H9 (cell line): ENCODE results near the gene CYP2C18. TPM values are rescaled to one million over a fixed set of nuclear protein-coding genes. Genes with fewer than 3 reads are reported as not detected.

Source experiments
- DNase-seq: peaks from one replicate; pipeline ENCODE4 v3.0.0-alpha.2; 2017
- H2AFZ ChIP-seq: one replicate; pipeline ENCODE4 v1.6.1; 2013; ENCODE audit warnings: mild to moderate bottlenecking, low read length, control low read depth, moderate library complexity
- H2AK5ac ChIP-seq: 2 replicates; pipeline ENCODE4 v1.6.1; 2013; ENCODE audit warnings: low read length, control low read depth, mixed read lengths; ENCODE audit not compliant: insufficient read length
- H2BK120ac ChIP-seq: one replicate; pipeline ENCODE4 v1.6.1; 2013; ENCODE audit warnings: low read depth, mild to moderate bottlenecking, low read length, control low read depth, inconsistent platforms; ENCODE audit not compliant: poor library complexity, severe bottlenecking
- H2BK12ac ChIP-seq: 2 replicates; pipeline ENCODE4 v1.6.1; 2013; ENCODE audit warnings: low read length, control low read depth, mixed read lengths, low read depth; ENCODE audit not compliant: insufficient read length
- H2BK15ac ChIP-seq: 2 replicates; pipeline ENCODE4 v1.6.1; 2013; ENCODE audit warnings: low read depth, low read length, control low read depth
- H2BK20ac ChIP-seq: one replicate; pipeline ENCODE4 v1.6.1; 2013; ENCODE audit warnings: low read depth, mild to moderate bottlenecking, low read length, control low read depth, inconsistent platforms; ENCODE audit not compliant: poor library complexity, severe bottlenecking
- H2BK5ac ChIP-seq: 2 replicates; pipeline ENCODE4 v1.6.1; 2013; ENCODE audit warnings: low read length, control low read depth, mixed read lengths; ENCODE audit not compliant: insufficient read length
- H3K14ac ChIP-seq: 2 replicates; pipeline ENCODE4 v1.6.1; 2013; ENCODE audit warnings: low read length, control low read depth; ENCODE audit not compliant: insufficient read depth
- H3K18ac ChIP-seq: 2 replicates; pipeline ENCODE4 v1.6.1; 2013; ENCODE audit warnings: low read depth, mild to moderate bottlenecking, mixed read lengths, low read length, control low read depth; ENCODE audit not compliant: insufficient read length
- H3K23ac ChIP-seq: 2 replicates; pipeline ENCODE4 v1.6.1; 2013; ENCODE audit warnings: low read length, control low read depth, mixed read lengths, low read depth; ENCODE audit not compliant: insufficient read length
- H3K23me2 ChIP-seq: 2 replicates; pipeline ENCODE4 v1.6.1; 2013; ENCODE audit warnings: low read depth, mild to moderate bottlenecking, mixed read lengths, low read length, control low read depth; ENCODE audit not compliant: insufficient read length, poor library complexity, severe bottlenecking
- H3K27ac ChIP-seq: 2 replicates; pipeline ENCODE4 v1.5.1; 2013; ENCODE audit warnings: low read length, control low read depth, mixed read lengths, low read depth; ENCODE audit not compliant: insufficient read length
- H3K27me3 ChIP-seq: 2 replicates; pipeline ENCODE4 v1.6.1; 2013; ENCODE audit warnings: low read length, control low read depth, inconsistent platforms; ENCODE audit not compliant: insufficient read depth
- H3K4ac ChIP-seq: 2 replicates; pipeline ENCODE4 v1.6.1; 2013; ENCODE audit warnings: low read depth, mild to moderate bottlenecking, control low read depth, inconsistent platforms, low read length, moderate library complexity
- H3K4me1 ChIP-seq: 2 replicates; pipeline ENCODE4 v1.6.1; 2013; ENCODE audit warnings: low read length, control low read depth, inconsistent platforms; ENCODE audit not compliant: insufficient read depth
- H3K4me2 ChIP-seq: 2 replicates; pipeline ENCODE4 v1.6.1; 2013; ENCODE audit warnings: low read length, control low read depth, mixed read lengths; ENCODE audit not compliant: insufficient read length, insufficient read depth
- H3K56ac ChIP-seq: 2 replicates; pipeline ENCODE4 v1.6.1; 2013; ENCODE audit warnings: low read depth, mild to moderate bottlenecking, mixed read lengths, low read length, control low read depth; ENCODE audit not compliant: insufficient read length
- H3K79me1 ChIP-seq: 2 replicates; pipeline ENCODE4 v1.6.1; 2013; ENCODE audit warnings: low read depth, mild to moderate bottlenecking, moderate library complexity, low read length, control low read depth, inconsistent platforms; ENCODE audit not compliant: insufficient read depth, poor library complexity, severe bottlenecking
- H3K79me2 ChIP-seq: 2 replicates; pipeline ENCODE4 v1.6.1; 2013; ENCODE audit warnings: low read length, control low read depth, inconsistent platforms; ENCODE audit not compliant: insufficient read depth
- H3K9ac ChIP-seq: 2 replicates; pipeline ENCODE4 v1.6.1; 2013; ENCODE audit warnings: low read length, control low read depth, mixed read lengths; ENCODE audit not compliant: insufficient read length; ENCODE audit errors: extremely low read depth
- H3K9me3 ChIP-seq: one replicate; pipeline ENCODE4 v1.6.1; 2013; ENCODE audit warnings: low read depth, low read length, inconsistent platforms; ENCODE audit not compliant: control insufficient read depth
- H3T11ph ChIP-seq: one replicate; pipeline ENCODE4 v1.6.1; 2013; ENCODE audit warnings: mild to moderate bottlenecking, low read length, control low read depth, inconsistent platforms
- H4K20me1 ChIP-seq: one replicate; pipeline ENCODE4 v1.6.1; 2013; ENCODE audit not compliant: control insufficient read depth, insufficient read length, insufficient read depth
- H4K5ac ChIP-seq: 2 replicates; pipeline ENCODE4 v1.6.1; 2013; ENCODE audit warnings: low read depth, mild to moderate bottlenecking, mixed read lengths, low read length, control low read depth; ENCODE audit not compliant: insufficient read length
- H4K8ac ChIP-seq: replicated peaks from 2 replicates; pipeline ENCODE4 v1.6.1; 2013; ENCODE audit warnings: low read length, control low read depth, mixed read lengths, low read depth; ENCODE audit not compliant: insufficient read length
- H4K91ac ChIP-seq: 2 replicates; pipeline ENCODE4 v1.6.1; 2013; ENCODE audit warnings: low read depth, mild to moderate bottlenecking, moderate library complexity, mixed read lengths, low read length, control low read depth; ENCODE audit not compliant: insufficient read length
- H3K27ac Mint-ChIP-seq, 3 experiments: 2 replicates in 2 of 3; 3 replicates in 1 of 3; pipeline ENCODE4 v1.8.0; 2020 to 2021; ENCODE audit warnings: mixed read lengths in 3 of 3, mild to moderate bottlenecking in 1 of 3, moderate library complexity in 1 of 3
- H3K27me3 Mint-ChIP-seq: 2 replicates; pipeline ENCODE4 v1.8.0; 2021; ENCODE audit warnings: low read depth, mild to moderate bottlenecking, moderate library complexity, mixed read lengths
- H3K36me3 Mint-ChIP-seq, 3 experiments: 2 replicates in 2 of 3; 3 replicates in 1 of 3; pipeline ENCODE4 v1.8.0; 2020 to 2021; ENCODE audit warnings: low read depth in 3 of 3, mixed read lengths in 3 of 3; ENCODE audit not compliant: insufficient read depth in 1 of 3
- H3K4me1 Mint-ChIP-seq, 2 experiments: 2 replicates each; pipeline ENCODE4 v1.8.0; 2020; ENCODE audit warnings: mixed read lengths in 2 of 2
- H3K4me3 Mint-ChIP-seq, 2 experiments: 2 replicates in 1 of 2; 3 replicates in 1 of 2; pipeline ENCODE4 v1.8.0; 2020 to 2021; ENCODE audit warnings: mild to moderate bottlenecking in 2 of 2, mixed read lengths in 2 of 2, moderate library complexity in 1 of 2
- H3K9me3 Mint-ChIP-seq, 2 experiments: 2 replicates in 1 of 2; 3 replicates in 1 of 2; pipeline ENCODE4 v1.8.0; 2020; ENCODE audit warnings: mild to moderate bottlenecking in 2 of 2, mixed read lengths in 2 of 2, moderate library complexity in 1 of 2
- CTCF ChIP-seq: fragments of 200-600 bp; sonication (generic); conservative IDR thresholded peaks from 3 replicates; pipeline ENCODE4 v1.8.0; 2021; ENCODE audit warnings: antibody characterized with exemption, mild to moderate bottlenecking
- WGBS: extraction: QIAGEN DNeasy Blood & Tissue Kit; methylation state at CpG from one replicate; pipeline ENCODE4 v1.1.7; 2013; ENCODE audit warnings: missing lambda C conversion rate, low lambda C conversion rate, mixed read lengths; ENCODE audit not compliant: insufficient read length; ENCODE audit errors: extremely low coverage; 5-methylcytosine and 5-hydroxymethylcytosine counted together
- total RNA-seq: library from RNA; stranded (reverse); gene quantifications from 2 replicates; pipeline ENCODE4 v1.2.1, GENCODE V29; 2021

The CYP2C18 gene
- total RNA-seq, 1 experiment from 2014 or later: 0.09 TPM

DNA sequence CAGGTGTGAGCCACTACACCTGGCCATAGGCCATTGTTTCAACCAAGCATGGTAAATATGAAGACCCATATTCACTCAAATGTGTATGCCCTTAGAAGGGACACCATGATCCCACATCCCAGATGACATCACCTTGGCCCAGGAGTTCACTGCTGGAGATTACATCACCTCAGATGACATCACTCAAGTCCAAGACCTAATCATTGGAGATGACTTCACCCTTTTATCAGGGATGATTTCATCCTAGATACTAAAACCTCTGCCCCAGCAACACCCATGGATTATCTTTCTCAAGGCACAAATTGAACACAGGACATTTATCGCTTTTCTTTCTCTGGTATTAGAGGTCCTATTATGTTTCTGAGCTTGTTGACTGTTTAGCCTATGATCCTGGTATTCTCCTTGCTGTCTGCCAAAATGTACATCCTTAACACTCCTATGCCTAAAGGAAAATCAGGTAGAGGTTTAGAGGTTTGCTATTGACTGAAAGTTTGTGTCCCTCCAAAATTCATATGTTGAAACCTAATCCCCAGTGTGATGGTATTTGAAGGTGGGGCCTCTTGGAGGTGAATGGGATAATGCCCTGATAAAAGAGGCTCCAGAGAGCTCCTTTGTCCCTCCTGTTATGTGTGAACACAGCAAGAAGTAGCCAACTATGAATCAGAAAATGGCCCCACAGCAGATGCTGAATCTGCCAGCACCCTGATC, 9.8 kb upstream of the CYP2C18 start:
- H3K9me3 ChIP-seq: no peaks in the 10 kb centered on the region
- H3K4ac ChIP-seq: no peak overlapping the region
- no peak overlapping the region for H2BK20ac ChIP-seq
- no peak overlapping the region for H3K9ac ChIP-seq
- H2AFZ ChIP-seq: no peak overlapping the region
- no peak overlapping the region for H2BK120ac ChIP-seq
- H3K36me3 Mint-ChIP-seq: no peaks in the 10 kb centered on the region; a peak in 1 of 7 replicates
- H3K4me2 ChIP-seq: no peak overlapping the region
- no CpG with 5 or more reads among the region's 1 CpG for WGBS
- H4K5ac ChIP-seq: no peak overlapping the region
- H3K79me1 ChIP-seq: no peaks in the 10 kb centered on the region
- H4K91ac ChIP-seq: no peak overlapping the region
- H3K27ac Mint-ChIP-seq: no peak overlapping the region
- no peak overlapping the region; the same call in 1 of the 2 replicates for H3K14ac ChIP-seq
- H2BK5ac ChIP-seq: no peak overlapping the region
- H4K20me1 ChIP-seq: no peaks in the 10 kb centered on the region
- no peak for TF ChIP-seq CTCF
- no peak overlapping the region for H3K27ac ChIP-seq
- H3T11ph ChIP-seq: no peak overlapping the region
- no peaks in the 10 kb centered on the region for H3K27me3 ChIP-seq
- no peak overlapping the region for H2AK5ac ChIP-seq
- 0 out of 5 replicates have a peak, but pooled peaks cover 0 to 3% of the 10 kb centered on the region in 2 experiments for H3K9me3 Mint-ChIP-seq
- no peak overlapping the region for H3K18ac ChIP-seq
- H3K27me3 Mint-ChIP-seq: no peaks in the 10 kb centered on the region
- H4K8ac ChIP-seq: no peak overlapping the region
- no peak overlapping the region for H3K56ac ChIP-seq
- H3K4me1 Mint-ChIP-seq: peaks cover 4 to 10% of the 10 kb centered on the region in 2 experiments
- H3K4me3 Mint-ChIP-seq: no peak overlapping the region
- no peak overlapping the region for H2BK12ac ChIP-seq
- H2BK15ac ChIP-seq: no peak overlapping the region
- no peaks in the 10 kb centered on the region for H3K79me2 ChIP-seq
- no peak for DNase-seq
- H3K4me1 ChIP-seq: no peaks in the 10 kb centered on the region
- H3K23ac ChIP-seq: no peak overlapping the region
- no peaks in the 10 kb centered on the region for H3K23me2 ChIP-seq
